K562 (cell line): ENCODE results near the gene RGS7BP. TPM values are rescaled to one million over a fixed set of nuclear protein-coding genes. Genes with fewer than 3 reads are reported as not detected.

Experiments
- ATAC-seq: fragments of 200-7000 bp; cut with Tn5 transposase; 3 replicates; pipeline ENCODE4 v1.9.1; 2020; ENCODE audit warnings: moderate library complexity
- BruUV-seq: library from RNA; stranded (reverse); fragments of 400-500 nt; replicated peaks from 2 replicates; lab custom pipeline; 2021; lab: Mats Ljungman, UMichigan
- CTCF ChIA-PET: fragments of 300-600 bp; formaldehyde crosslinking; extraction: SDS; loops from one replicate; lab custom pipeline; 2021; ENCODE audit warnings: low intra/inter-chr PET ratio; lab: Yijun Ruan, JAX
- POLR2A ChIA-PET: fragments of 300-600, 350-650 bp; sonication (Branson Sonifier 250); formaldehyde crosslinking; extraction: SDS; loops from one replicate; lab custom pipeline; 2021; ENCODE audit warnings: antibody characterized with exemption, inconsistent platforms; lab: Yijun Ruan, JAX
- DNase-seq, 4 experiments: peaks; one replicate each; pipeline versions ENCODE4 v3.0.0 to v3.0.0-alpha.2; 2011 to 2018; ENCODE audit warnings: low spot score in 3 of 4, mixed read lengths in 3 of 4; ENCODE audit errors: extremely low read depth in 1 of 4
- FAIRE-seq: peaks from 2 replicates; lab custom pipeline; 2011; peaks lifted over from hg19 to GRCh38; lab: Jason Lieb, UNC
- H2AFZ ChIP-seq: 2 replicates; pipeline ENCODE4 v1.6.0; 2011; ENCODE audit warnings: low read depth, low read length, control low read depth, inconsistent platforms
- H3K27ac ChIP-seq: fragments of 200-600 bp; 3 replicates; pipeline ENCODE4 v1.8.0; 2011; ENCODE audit warnings: low read depth, mild to moderate bottlenecking, control low read depth, inconsistent platforms, low read length, moderate library complexity, mixed read lengths; ENCODE audit errors: extremely low read depth
- H3K27me3 ChIP-seq, 2 experiments: fragments of 300-600 bp in 1 of 2; 2 replicates in 1 of 2; 3 replicates in 1 of 2; pipeline versions ENCODE4 v1.6.0 to v1.8.0; 2011; ENCODE audit warnings: inconsistent platforms in 2 of 2, low read length in 2 of 2, mild to moderate bottlenecking in 1 of 2, mixed read lengths in 1 of 2, moderate library complexity in 1 of 2; ENCODE audit not compliant: control insufficient read depth in 2 of 2, insufficient read depth in 2 of 2
- H3K36me3 ChIP-seq: fragments of 300-600 bp; 3 replicates; pipeline ENCODE4 v1.8.0; 2011; ENCODE audit warnings: mild to moderate bottlenecking, low read length, inconsistent platforms; ENCODE audit not compliant: control insufficient read depth, insufficient read depth
- H3K4me1 ChIP-seq, 2 experiments: fragments of 200-600 bp in 1 of 2; replicated peaks in 1 of 2; 2 replicates in 1 of 2; 3 replicates in 1 of 2; pipeline versions ENCODE4 v1.5.1 to v1.8.0; 2011; ENCODE audit warnings: inconsistent platforms in 2 of 2, low read length in 2 of 2, mild to moderate bottlenecking in 1 of 2, mixed read lengths in 1 of 2, moderate library complexity in 1 of 2; ENCODE audit not compliant: control insufficient read depth in 2 of 2, insufficient read depth in 2 of 2
- H3K4me2 ChIP-seq: 2 replicates; pipeline ENCODE4 v1.6.1; 2011; ENCODE audit warnings: low read length, control low read depth, inconsistent platforms, mixed read lengths; ENCODE audit not compliant: insufficient read depth
- H3K4me3 ChIP-seq: fragments of 200-600 bp; sonication (generic), shearing (Covaris generic); 2 replicates; pipeline ENCODE4 v1.5.1; 2016; ENCODE audit warnings: control low read depth, inconsistent platforms
- H3K79me2 ChIP-seq: fragments of 200-600 bp; 3 replicates; pipeline ENCODE4 v1.8.0; 2011; ENCODE audit warnings: low read length, inconsistent platforms; ENCODE audit not compliant: control insufficient read depth, insufficient read depth
- H3K9ac ChIP-seq, 2 experiments: 2 replicates each; pipeline versions ENCODE4 v1.6.0 to v1.6.1; 2011; ENCODE audit warnings: low read depth in 2 of 2, low read length in 2 of 2, control low read depth in 1 of 2, inconsistent platforms in 1 of 2, mild to moderate bottlenecking in 1 of 2, mixed read lengths in 1 of 2; ENCODE audit not compliant: insufficient read depth in 1 of 2
- H3K9me1 ChIP-seq: one replicate; pipeline ENCODE4 v1.6.0; 2011; ENCODE audit warnings: inconsistent platforms, mild to moderate bottlenecking, low read length, moderate library complexity; ENCODE audit not compliant: control insufficient read depth, insufficient read depth
- H3K9me3 ChIP-seq: replicated peaks from 2 replicates; pipeline ENCODE4 v1.5.1; 2011; ENCODE audit warnings: low read depth, low read length, inconsistent platforms; ENCODE audit not compliant: control insufficient read depth, insufficient read depth
- H4K20me1 ChIP-seq: replicated peaks from 2 replicates; pipeline ENCODE4 v1.6.1; 2011; ENCODE audit warnings: low read length, inconsistent platforms, mixed read lengths; ENCODE audit not compliant: control insufficient read depth, insufficient read depth
- E2F6 ChIP-seq, 2 experiments: IDR thresholded peaks; 2 replicates each; pipeline ENCODE4 v1.6.1; 2011; ENCODE audit warnings: borderline replicate concordance in 1 of 2, control low read depth in 1 of 2, low read depth in 1 of 2, low read length in 1 of 2, mild to moderate bottlenecking in 1 of 2, mixed read lengths in 1 of 2, moderate library complexity in 1 of 2; ENCODE audit not compliant: insufficient read depth in 1 of 2, insufficient read length in 1 of 2, poor library complexity in 1 of 2, severe bottlenecking in 1 of 2; ENCODE audit errors: extremely low read depth in 1 of 2
- GATAD2B ChIP-seq: fragments of 450-650 bp; IDR thresholded peaks from 2 replicates; pipeline ENCODE4 v1.6.1; 2017; ENCODE audit warnings: mild to moderate bottlenecking, borderline replicate concordance
- MEIS2 ChIP-seq: fragments of 450-650 bp; IDR thresholded peaks from 2 replicates; pipeline ENCODE4 v1.6.1; 2014; ENCODE audit warnings: mild to moderate bottlenecking; ENCODE audit not compliant: partially characterized antibody
- NFYB ChIP-seq: IDR thresholded peaks from 2 replicates; pipeline ENCODE4 v1.6.1; 2011; ENCODE audit warnings: mild to moderate bottlenecking, moderate library complexity; ENCODE audit not compliant: insufficient read length; ENCODE audit errors: extremely low read depth
- RUNX1 ChIP-seq: sonication (generic); IDR thresholded peaks from 2 replicates; pipeline ENCODE4 v1.6.1; 2016; ENCODE audit warnings: antibody characterized with exemption, low read depth
- ZNF277 ChIP-seq: fragments of 250-450 bp; sonication (Bioruptor Pico); IDR thresholded peaks from 2 replicates; pipeline ENCODE4 v1.8.0; 2022; ENCODE audit warnings: inconsistent platforms, mild to moderate bottlenecking, moderate library complexity, borderline replicate concordance
- WGBS: fragments of 100-300 bp; shearing (Covaris generic); methylation state at CpG from one replicate; pipeline ENCODE4 v1.1.6; 2016; ENCODE audit warnings: low coverage, mixed read lengths; ENCODE audit not compliant: insufficient coverage; ENCODE audit errors: missing lambda C conversion rate; 5-methylcytosine and 5-hydroxymethylcytosine counted together
- in situ Hi-C: fragments of 300-500 bp; cut with MboI; formaldehyde crosslinking; loops from 4 replicates; pipeline ENCODE4 v1.15.0; 2018; ENCODE audit warnings: inconsistent platforms, mixed read lengths
- intact Hi-C: fragments of 100-400 bp; cut with micrococcal nuclease; formaldehyde crosslinking; loops from 2 replicates; pipeline ENCODE4 v1.14.2; 2022
- polyA plus RNA-seq, 8 experiments: library from polyadenylated mRNA; depleted of rRNA in 4 of 8; stranded (reverse) in 5 of 8; unstranded in 3 of 8; fragments of >200 nt; fragmentation: Nextera tagmentation in 2 of 8; fragmentation: Illumina TruSeq in 1 of 8; extraction: Ambion mirVana in 2 of 8; extraction: Trizol in 1 of 8; gene quantifications; 2 replicates each; pipeline versions ENCODE4 v1.2.1 to v1.2.3, GENCODE V29; 2011 to 2014; ENCODE audit warnings: inconsistent platforms in 1 of 8, missing spikeins in 1 of 8
- total RNA-seq, 7 experiments: library from RNA; depleted of rRNA in 6 of 7; stranded (reverse); fragments of >200 nt in 6 of 7; fragmentation: Illumina TruSeq in 2 of 7; extraction: Trizol in 2 of 7; gene quantifications; 2 replicates each; pipeline versions ENCODE4 v1.2.1 to v1.2.3, GENCODE V29; 2011 to 2021; ENCODE audit warnings: low replicate concordance in 1 of 7
- TF ChIP-seq, protein P1 (sequence below): fragments of 200-400 bp; formaldehyde crosslinking; IDR thresholded peaks from 2 replicates; pipeline ENCODE4 v1.6.1; 2017; ENCODE audit warnings: mild to moderate bottlenecking, low read depth, low read length, moderate library complexity
- TF ChIP-seq, protein P2 (sequence below): fragments of 250-450 bp; sonication (Bioruptor Pico); IDR thresholded peaks from 2 replicates; pipeline ENCODE4 v1.5.1; 2021; ENCODE audit warnings: mild to moderate bottlenecking

The RGS7BP gene
- total and polyA plus RNA-seq, 9 of the 15 experiments (the other 6 are each of a cell fraction or from before 2014, with no cell fraction given), result not detected

GRCh38 chr5:64569858-64570257 lies 64.0 kb downstream of the RGS7BP start:
- H4K20me1 ChIP-seq, result no peaks in the 10 kb centered on the region
- WGBS, result 0% methylated on average over 1 of the region's 1 CpG
- DNase-seq, result no peak
- intact Hi-C loops (no loop called here), in situ Hi-C loops (no loop called here)
- TF ChIP-seq MEIS2 (peak; percentile 27), RUNX1 (no peak), GATAD2B (no peak), E2F6 (IDR thresholded peaks at IDR 0.05; ENCODE audit: borderline replicate concordance in 1 of 2, extremely low read depth in 1 of 2, insufficient read depth in 1 of 2, insufficient read length in 1 of 2, low read depth in 1 of 2, low read length in 1 of 2, poor library complexity in 1 of 2, severe bottlenecking in 1 of 2) (no peak), NFYB (no peak), ZNF277 (CRISPR knock-in tag) (no peak)
- TF ChIP-seq, protein P1, sequence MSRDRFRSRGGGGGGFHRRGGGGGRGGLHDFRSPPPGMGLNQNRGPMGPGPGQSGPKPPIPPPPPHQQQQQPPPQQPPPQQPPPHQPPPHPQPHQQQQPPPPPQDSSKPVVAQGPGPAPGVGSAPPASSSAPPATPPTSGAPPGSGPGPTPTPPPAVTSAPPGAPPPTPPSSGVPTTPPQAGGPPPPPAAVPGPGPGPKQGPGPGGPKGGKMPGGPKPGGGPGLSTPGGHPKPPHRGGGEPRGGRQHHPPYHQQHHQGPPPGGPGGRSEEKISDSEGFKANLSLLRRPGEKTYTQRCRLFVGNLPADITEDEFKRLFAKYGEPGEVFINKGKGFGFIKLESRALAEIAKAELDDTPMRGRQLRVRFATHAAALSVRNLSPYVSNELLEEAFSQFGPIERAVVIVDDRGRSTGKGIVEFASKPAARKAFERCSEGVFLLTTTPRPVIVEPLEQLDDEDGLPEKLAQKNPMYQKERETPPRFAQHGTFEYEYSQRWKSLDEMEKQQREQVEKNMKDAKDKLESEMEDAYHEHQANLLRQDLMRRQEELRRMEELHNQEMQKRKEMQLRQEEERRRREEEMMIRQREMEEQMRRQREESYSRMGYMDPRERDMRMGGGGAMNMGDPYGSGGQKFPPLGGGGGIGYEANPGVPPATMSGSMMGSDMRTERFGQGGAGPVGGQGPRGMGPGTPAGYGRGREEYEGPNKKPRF, result no peak
- TF ChIP-seq, protein P2, sequence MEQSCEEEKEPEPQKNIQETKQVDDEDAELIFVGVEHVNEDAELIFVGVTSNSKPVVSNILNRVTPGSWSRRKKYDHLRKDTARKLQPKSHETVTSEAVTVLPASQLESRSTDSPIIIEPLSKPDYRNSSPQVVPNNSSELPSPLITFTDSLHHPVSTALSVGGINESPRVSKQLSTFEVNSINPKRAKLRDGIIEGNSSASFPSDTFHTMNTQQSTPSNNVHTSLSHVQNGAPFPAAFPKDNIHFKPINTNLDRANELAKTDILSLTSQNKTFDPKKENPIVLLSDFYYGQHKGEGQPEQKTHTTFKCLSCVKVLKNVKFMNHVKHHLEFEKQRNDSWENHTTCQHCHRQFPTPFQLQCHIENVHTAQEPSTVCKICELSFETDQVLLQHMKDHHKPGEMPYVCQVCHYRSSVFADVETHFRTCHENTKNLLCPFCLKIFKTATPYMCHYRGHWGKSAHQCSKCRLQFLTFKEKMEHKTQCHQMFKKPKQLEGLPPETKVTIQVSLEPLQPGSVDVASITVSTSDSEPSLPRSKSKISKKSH, result no peak
- no peaks in the 10 kb centered on the region for H3K4me1 ChIP-seq
- H3K4me2 ChIP-seq, result no peak overlapping the region
- no peaks in the 10 kb centered on the region for H3K36me3 ChIP-seq
- H2AFZ ChIP-seq, result no peak overlapping the region
- ATAC-seq, result no peak
- BruUV-seq, result no TSS peak
- no peaks in the 10 kb centered on the region for H3K27me3 ChIP-seq
- no peaks in the 10 kb centered on the region for H3K9me1 ChIP-seq
- no peak for FAIRE-seq
- no peak overlapping the region for H3K9ac ChIP-seq
- no peak overlapping the region for H3K27ac ChIP-seq
- POLR2A ChIA-PET, result interaction anchor here (1.0 kb wide), 1 partner anchor 14 kb away, joined by 3 read pairs; no protein-coding TSS in a partner anchor
- H3K4me3 ChIP-seq, result no peak overlapping the region
- CTCF ChIA-PET, result no interaction called here
- no peaks in the 10 kb centered on the region for H3K79me2 ChIP-seq
- no peaks in the 10 kb centered on the region for H3K9me3 ChIP-seq
